GM18951 (cell line): ENCODE results near the gene CCDC136.

Experiments
- POLR2A ChIP-seq: IDR thresholded peaks from 4 replicates; pipeline ENCODE4 v1.6.1; 2011; ENCODE audit warnings: mild to moderate bottlenecking; ENCODE audit not compliant: insufficient read length, insufficient read depth; ENCODE audit errors: extremely low read depth
- in situ Hi-C: fragments of 300-500 bp; cut with MboI; formaldehyde crosslinking; loops from one replicate; pipeline ENCODE4 v1.12.0; 2022; ENCODE audit warnings: low sequenced_read_pairs, mixed read lengths, inconsistent platforms; ENCODE audit not compliant: unreplicated experiment

CCDC136 gene

GRCh38 chr7:128827248-128827958 is 35.6 kb downstream of the CCDC136 start:
- in situ Hi-C loops = no loop called here
- no peak for TF ChIP-seq POLR2A

DNA sequence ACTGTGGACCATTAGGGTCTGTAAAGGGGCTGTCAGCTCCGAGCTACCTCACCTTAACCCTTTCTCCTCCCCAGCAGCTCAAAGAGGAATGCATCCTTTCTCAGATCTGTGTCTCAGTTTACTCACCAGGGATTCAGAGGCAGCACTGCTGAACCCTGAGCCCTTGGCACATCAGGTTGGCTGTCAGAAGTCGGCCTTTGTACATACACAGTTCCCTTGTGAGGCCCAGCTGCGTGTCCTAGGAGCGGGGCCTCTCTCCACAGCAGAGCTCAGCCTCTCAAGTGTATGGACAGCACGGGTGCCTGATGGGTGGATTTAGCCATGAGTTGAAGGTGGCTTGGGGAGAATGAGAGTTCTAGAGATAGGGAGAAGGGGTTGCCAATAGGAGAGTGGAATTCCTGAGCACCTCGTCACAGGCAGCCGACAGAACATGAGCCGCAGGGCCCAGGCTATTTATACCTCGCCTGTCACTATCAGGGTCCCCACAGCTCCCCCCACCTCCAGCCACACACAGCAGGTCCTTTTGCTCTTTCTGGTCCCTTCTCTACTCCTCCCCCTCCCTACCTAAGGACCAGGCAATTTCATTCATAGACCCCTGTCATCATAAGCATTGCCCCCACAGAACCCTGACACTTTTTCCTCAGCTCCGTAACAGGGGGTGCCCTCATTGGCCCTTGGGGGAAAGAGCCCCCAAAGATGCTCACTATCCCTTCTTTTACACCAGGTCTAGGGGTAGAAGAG is 36.4 kb downstream of the CCDC136 start:
- no peak for TF ChIP-seq POLR2A
- in situ Hi-C loops = no loop called here

- in situ Hi-C loops = no loop called here
- no peak for TF ChIP-seq POLR2A
Measured at GRCh38 chr7:128829391-128830166, 37.8 kb downstream of the CCDC136 start.

DNA sequence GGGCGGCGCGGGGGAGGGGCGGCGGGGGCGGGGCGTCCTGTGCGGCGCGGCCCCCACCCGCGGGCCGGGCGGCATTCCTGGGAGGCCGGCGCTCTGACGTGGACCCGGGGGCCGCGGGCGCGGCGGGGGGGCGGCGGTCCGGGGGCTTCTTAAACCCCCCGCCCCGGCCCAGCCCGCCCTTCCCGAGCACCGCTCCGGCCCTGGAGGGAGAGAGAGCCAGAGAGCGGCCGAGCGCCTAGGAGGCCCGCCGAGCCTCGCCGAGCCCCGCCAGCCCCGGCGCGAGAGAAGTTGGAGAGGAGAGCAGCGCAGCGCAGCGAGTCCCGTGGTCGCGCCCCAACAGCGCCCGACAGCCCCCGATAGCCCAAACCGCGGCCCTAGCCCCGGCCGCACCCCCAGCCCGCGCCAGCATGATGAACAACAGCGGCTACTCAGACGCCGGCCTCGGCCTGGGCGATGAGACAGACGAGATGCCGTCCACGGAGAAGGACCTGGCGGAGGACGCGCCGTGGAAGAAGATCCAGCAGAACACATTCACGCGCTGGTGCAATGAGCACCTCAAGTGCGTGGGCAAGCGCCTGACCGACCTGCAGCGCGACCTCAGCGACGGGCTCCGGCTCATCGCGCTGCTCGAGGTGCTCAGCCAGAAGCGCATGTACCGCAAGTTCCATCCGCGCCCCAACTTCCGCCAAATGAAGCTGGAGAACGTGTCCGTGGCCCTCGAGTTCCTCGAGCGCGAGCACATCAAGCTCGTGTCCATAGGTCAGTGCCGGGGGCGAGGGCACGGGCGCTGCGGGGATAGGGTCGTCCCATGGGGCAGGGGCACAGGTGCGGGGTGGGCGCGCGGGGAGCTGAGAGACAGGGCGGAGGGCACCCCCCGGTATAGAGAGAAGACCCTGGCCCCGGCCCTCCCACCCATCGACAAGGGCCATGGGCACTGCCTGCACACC is 38.7 kb downstream of the CCDC136 start, which contains the start of gene FLNC:
TSS of gene FLNC (plus strand) at position 176 of the 947 bp plus-strand sequence. CDS start at position 408, 232 bp downstream.
- in situ Hi-C loops = no loop called here
- no peak for TF ChIP-seq POLR2A

- in situ Hi-C loops = no loop called here
Measured at GRCh38 chr7:128831178-128831993, 39.6 kb downstream of the CCDC136 start.

DNA sequence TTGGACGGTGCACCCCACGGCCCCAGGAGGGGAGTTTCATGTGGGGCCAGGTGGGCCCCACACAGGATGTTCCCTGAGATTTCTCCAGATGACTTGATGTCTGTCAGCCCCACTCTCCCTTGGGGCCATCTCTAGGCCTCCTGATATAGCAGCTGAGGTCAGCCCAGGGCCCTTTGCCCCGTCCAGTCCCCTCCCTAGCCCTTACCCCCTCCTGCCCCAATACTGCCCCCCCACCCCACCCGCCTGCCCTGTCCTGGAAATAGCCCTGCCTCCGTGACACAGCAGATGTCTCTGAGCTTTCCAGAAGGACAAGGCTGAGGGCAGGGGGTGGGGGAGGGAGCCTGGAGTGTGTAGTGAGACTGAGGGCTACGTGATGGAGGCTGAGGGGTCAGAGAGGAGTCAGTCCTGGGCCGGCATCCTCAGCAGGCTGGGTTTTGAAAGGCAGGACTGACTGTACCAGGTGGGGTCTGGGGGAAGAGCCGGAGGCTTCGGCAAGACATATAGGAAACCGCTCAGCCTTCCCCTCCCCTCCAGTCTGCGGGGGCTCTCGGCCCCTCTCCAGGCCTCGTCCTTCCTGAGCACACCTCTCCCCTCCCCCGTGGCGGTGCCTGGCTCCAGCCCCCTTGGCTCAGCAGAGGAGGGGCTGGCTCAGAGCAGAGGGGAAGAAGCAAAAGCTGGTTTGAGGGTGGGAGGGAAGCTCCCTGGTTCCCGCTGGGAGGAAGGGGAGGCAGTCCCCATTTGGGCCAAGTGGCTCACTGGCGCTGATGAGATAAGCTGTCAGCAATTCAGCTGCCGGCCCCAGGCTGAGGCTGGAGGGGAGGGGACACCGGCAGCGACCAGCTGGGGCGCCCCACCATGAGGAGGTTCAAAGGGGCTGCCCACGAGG is 40.5 kb downstream of the CCDC136 start:
- no peak for TF ChIP-seq POLR2A
- in situ Hi-C loops = no loop called here

More at GRCh38 chr7:128831178-128831993, 39.6 kb downstream of the CCDC136 start:
- no peak for TF ChIP-seq POLR2A

DNA sequence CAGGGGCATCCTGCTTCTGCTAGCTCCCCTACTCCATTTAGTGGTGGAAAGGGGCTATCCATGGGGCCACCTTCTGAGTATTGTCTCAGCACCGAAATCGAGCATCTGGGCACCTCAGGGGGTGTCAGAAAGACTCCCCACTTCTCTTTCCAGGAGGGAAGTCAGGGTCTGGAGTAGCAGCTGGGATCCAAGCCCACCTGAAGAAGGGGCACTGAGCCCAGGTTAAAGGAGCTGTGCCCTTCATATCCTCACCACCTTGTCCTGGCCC is 41.0 kb downstream of the CCDC136 start:
- in situ Hi-C loops = no loop called here
- TF ChIP-seq POLR2A = no peak

GRCh38 chr7:128833148-128833945 is 41.6 kb downstream of the CCDC136 start:
- no peak for TF ChIP-seq POLR2A

DNA sequence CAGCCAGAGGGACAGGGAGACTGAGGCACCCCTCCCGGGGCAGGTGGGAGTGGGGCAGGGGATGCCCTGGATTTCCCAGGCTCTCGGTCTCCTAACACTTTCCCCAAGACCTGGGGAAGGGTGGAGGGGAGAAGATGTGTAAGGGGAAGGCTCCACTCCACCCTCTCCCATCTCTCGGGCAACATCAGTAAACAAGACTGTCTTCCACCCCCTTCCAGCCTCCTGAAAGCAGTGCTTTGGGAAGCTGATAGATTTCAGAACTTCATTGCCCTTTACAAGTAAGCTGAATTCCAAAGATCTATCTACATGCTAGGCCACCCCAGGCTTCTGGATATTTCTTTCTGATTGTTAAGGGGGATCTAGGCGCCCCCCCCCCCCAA is 42.2 kb downstream of the CCDC136 start:
- TF ChIP-seq POLR2A = no peak
- in situ Hi-C loops = no loop called here

More at GRCh38 chr7:128833148-128833945, 41.6 kb downstream of the CCDC136 start:
- in situ Hi-C loops = no loop called here

DNA sequence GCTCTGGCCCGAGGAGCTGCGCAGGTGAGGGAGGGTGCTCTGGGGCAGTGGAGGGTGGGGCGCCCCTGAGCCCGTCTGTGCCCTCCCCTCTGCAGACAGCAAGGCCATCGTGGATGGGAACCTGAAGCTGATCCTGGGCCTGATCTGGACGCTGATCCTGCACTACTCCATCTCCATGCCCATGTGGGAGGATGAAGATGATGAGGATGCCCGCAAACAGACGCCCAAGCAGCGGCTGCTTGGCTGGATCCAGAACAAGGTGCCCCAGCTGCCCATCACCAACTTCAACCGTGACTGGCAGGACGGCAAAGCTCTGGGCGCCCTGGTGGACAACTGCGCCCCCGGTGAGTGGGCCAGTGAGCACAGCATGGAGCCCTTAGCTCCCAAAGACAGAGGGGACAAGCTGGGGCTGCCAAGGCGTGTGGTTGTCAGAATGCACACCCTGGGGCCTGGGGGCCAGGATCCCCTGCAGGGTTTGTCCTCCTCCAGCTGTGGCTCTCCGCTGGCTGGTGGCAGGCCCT is 43.5 kb downstream of the CCDC136 start:
- in situ Hi-C loops = no loop called here

More for the DNA sequence above, 43.5 kb downstream of the CCDC136 start:
- no peak for TF ChIP-seq POLR2A
